PFSK-1 (cell line): ENCODE data around the gene RABEPK.

Source experiments
- FOXP2 ChIP-seq: optimal IDR thresholded peaks from 2 replicates; pipeline ENCODE3; 2011; ENCODE audit warnings: borderline replicate concordance, control low read depth, inconsistent platforms; ENCODE audit not compliant: insufficient read depth; ENCODE audit errors: extremely low read length, extremely low read depth
- POLR2AphosphoS5 ChIP-seq: IDR thresholded peaks from 2 replicates; pipeline ENCODE4 v1.6.1; 2012; ENCODE audit warnings: low read depth, mild to moderate bottlenecking, control low read depth, low read length, moderate library complexity
- REST ChIP-seq, 2 experiments: IDR thresholded peaks; 2 replicates each; pipeline versions ENCODE4 v1.6.1 to v1.8.0; 2011 to 2012; ENCODE audit warnings: low read depth in 2 of 2, low read length in 2 of 2, control low read depth in 1 of 2, inconsistent platforms in 1 of 2, mild to moderate bottlenecking in 1 of 2, moderate library complexity in 1 of 2; ENCODE audit not compliant: insufficient read depth in 1 of 2
- SIN3A ChIP-seq: IDR thresholded peaks from 2 replicates; pipeline ENCODE4 v1.6.1; 2012; ENCODE audit warnings: mild to moderate bottlenecking, low read length, moderate library complexity, borderline replicate concordance; ENCODE audit not compliant: insufficient read depth
- TAF1 ChIP-seq: IDR thresholded peaks from 2 replicates; pipeline ENCODE4 v1.6.1; 2012; ENCODE audit warnings: low read length, control low read depth, borderline replicate concordance; ENCODE audit not compliant: insufficient read depth

The RABEPK gene

GRCh38 chr9:125241000-125241862 lies 40.9 kb downstream of the RABEPK start, which contains the start of gene HSPA5:
Gene HSPA5, minus strand, starts transcription at chr9:125241343. Its CDS starts 217 bp downstream, at chr9:125241126.
- TF ChIP-seq FOXP2, result peak; percentile 8
- peak; percentile 66; the same call in 1 of the 2 replicates for TF ChIP-seq SIN3A
- 0 out of 4 replicates have a peak, but pooled peaks have one; percentile 22 to 37 for TF ChIP-seq REST (IDR thresholded peaks at IDR 0.05; ENCODE audit: insufficient read depth in 1 of 2, low read depth in 2 of 2, low read length in 2 of 2)
- peak; percentile 97 for TF ChIP-seq POLR2AphosphoS5
- peak; percentile 90 for TF ChIP-seq TAF1

GRCh38 chr9:125241863-125242739 lies 41.8 kb downstream of the RABEPK start:
- TF ChIP-seq FOXP2, result no peak
- no peak for TF ChIP-seq REST (IDR thresholded peaks at IDR 0.05; ENCODE audit: insufficient read depth in 1 of 2, low read depth in 2 of 2, low read length in 2 of 2)
- no peak for TF ChIP-seq SIN3A
- TF ChIP-seq TAF1, result no peak
- TF ChIP-seq POLR2AphosphoS5, result no peak

- no peak for TF ChIP-seq SIN3A
- TF ChIP-seq POLR2AphosphoS5, result no peak
- TF ChIP-seq REST (IDR thresholded peaks at IDR 0.05; ENCODE audit: insufficient read depth in 1 of 2, low read depth in 2 of 2, low read length in 2 of 2), result no peak
- no peak for TF ChIP-seq FOXP2
- TF ChIP-seq TAF1, result no peak
Measured at GRCh38 chr9:125243792-125244260, 43.5 kb downstream of the RABEPK start.

GRCh38 chr9:125246261-125246667 lies 45.9 kb downstream of the RABEPK start:
- no peak for TF ChIP-seq TAF1
- TF ChIP-seq SIN3A, result no peak
- no peak for TF ChIP-seq FOXP2
- no peak for TF ChIP-seq REST (IDR thresholded peaks at IDR 0.05; ENCODE audit: insufficient read depth in 1 of 2, low read depth in 2 of 2, low read length in 2 of 2)
- TF ChIP-seq POLR2AphosphoS5, result no peak
